Testis (tissue), 2 donors: ENCODE measurements around the gene C3.

Source experiments
- POLR2A ChIP-seq: fragments of 450-650 bp; IDR thresholded peaks from one replicate; pipeline ENCODE4 v1.6.1; 2017; ENCODE audit warnings: antibody characterized with exemption, mild to moderate bottlenecking, moderate library complexity
- TF ChIP-seq, protein P1 (sequence below), 3 experiments: fragments of 450-650 bp in 2 of 3; fragments of 200-600 bp in 1 of 3; sonication (generic) in 1 of 3; IDR thresholded peaks; one replicate each; pipeline ENCODE4 v1.5.1; 2016 to 2019; ENCODE audit warnings: antibody characterized with exemption in 3 of 3, mild to moderate bottlenecking in 2 of 3, moderate library complexity in 1 of 3

DNA sequence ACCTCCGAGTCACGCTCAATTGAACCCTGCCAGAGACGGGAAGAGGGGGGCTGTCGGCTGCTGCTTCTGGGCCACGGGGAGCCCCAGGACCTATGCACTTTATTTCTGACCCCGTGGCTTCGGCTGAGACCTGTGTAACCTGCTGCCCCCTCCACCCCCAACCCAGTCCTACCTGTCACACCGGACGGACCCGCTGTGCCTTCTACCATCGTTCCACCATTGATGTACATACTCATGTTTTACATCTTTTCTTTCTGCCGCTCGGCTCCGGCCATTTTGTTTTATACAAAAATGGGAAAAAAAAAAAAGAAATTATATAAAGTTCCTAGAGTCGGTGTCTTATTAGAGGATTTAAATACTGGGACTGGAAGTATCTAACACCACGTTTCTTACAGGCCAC is 30.7 kb upstream of the C3 start:
- TF ChIP-seq, protein P1, sequence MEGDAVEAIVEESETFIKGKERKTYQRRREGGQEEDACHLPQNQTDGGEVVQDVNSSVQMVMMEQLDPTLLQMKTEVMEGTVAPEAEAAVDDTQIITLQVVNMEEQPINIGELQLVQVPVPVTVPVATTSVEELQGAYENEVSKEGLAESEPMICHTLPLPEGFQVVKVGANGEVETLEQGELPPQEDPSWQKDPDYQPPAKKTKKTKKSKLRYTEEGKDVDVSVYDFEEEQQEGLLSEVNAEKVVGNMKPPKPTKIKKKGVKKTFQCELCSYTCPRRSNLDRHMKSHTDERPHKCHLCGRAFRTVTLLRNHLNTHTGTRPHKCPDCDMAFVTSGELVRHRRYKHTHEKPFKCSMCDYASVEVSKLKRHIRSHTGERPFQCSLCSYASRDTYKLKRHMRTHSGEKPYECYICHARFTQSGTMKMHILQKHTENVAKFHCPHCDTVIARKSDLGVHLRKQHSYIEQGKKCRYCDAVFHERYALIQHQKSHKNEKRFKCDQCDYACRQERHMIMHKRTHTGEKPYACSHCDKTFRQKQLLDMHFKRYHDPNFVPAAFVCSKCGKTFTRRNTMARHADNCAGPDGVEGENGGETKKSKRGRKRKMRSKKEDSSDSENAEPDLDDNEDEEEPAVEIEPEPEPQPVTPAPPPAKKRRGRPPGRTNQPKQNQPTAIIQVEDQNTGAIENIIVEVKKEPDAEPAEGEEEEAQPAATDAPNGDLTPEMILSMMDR (IDR thresholded peaks at IDR 0.05): no peak
- no peak for TF ChIP-seq POLR2A
